ENCODE results near the gene SPINT1.

Gene SPINT1

GRCh38 chr15:40891810-40892446 lies 48.1 kb downstream of the SPINT1 start:
- DNase-seq (ENCODE audit: low read depth, low spot score): no peak

- DNase-seq (ENCODE audit: low read depth, low spot score): no peak
Observed at GRCh38 chr15:40892447-40893012, 48.7 kb downstream of the SPINT1 start.

GRCh38 chr15:40893019-40893670 lies 49.3 kb downstream of the SPINT1 start:
- no peak for DNase-seq (ENCODE audit: low read depth, low spot score)

DNA sequence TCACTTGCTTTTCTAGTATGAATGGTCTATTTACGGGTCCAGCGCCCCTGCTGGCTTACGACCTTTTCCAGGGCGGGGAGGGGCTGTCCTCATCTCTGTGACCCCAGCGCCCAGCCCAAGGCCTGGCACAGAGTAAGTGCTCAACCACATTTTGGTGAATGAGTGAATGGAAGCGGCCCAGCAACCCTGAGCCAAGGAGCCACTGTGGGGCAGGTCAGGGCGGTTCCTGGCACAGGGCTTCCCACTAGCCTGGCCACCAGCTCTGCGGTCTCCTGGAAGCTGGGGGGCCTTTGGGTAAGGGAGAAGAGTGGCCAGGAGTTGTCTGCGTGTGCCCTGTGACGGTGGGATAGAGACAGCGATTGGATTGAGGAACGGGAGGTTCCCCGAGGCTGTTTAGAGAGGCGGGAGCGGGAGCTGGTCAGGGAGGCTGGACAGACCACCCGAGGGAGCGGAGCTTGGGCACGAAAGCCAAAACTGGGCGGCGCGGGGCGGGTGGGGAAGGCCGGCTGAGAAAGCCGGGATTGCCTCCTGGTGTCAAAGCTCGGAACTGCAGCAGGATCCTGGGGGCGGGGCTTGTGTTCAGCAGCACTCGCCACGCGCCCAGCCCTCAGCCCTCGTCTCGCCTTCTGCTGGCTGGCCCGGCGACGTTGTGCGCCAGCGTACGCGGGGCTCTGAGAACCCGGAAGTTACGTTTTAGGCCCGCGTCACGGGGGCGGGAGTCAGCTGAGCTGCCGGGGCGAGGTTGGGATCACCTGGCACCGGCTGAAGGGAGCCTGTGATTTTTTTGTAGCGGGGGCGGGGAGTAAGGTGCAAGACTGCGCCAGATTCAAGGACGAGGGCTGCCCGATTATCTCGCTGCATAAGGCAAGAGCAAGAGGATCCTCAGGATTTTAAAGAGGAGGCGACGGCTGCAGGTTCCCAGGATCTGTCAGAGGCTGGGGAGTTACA lies 50.2 kb downstream of the SPINT1 start, which contains the start of gene VPS18:
VPS18 (plus strand) TSS at position 718 of the 948 bp plus-strand sequence. CDS start 319 bp downstream, outside the sequence.
- DNase-seq (ENCODE audit: low read depth, low spot score): peak; percentile 94

- DNase-seq (ENCODE audit: low read depth, low spot score): no peak
Observed at GRCh38 chr15:40894681-40895448, 51.0 kb downstream of the SPINT1 start.

GRCh38 chr15:40899536-40900207 lies 55.8 kb downstream of the SPINT1 start:
- no peak for DNase-seq (ENCODE audit: low read depth, low spot score)

DNA sequence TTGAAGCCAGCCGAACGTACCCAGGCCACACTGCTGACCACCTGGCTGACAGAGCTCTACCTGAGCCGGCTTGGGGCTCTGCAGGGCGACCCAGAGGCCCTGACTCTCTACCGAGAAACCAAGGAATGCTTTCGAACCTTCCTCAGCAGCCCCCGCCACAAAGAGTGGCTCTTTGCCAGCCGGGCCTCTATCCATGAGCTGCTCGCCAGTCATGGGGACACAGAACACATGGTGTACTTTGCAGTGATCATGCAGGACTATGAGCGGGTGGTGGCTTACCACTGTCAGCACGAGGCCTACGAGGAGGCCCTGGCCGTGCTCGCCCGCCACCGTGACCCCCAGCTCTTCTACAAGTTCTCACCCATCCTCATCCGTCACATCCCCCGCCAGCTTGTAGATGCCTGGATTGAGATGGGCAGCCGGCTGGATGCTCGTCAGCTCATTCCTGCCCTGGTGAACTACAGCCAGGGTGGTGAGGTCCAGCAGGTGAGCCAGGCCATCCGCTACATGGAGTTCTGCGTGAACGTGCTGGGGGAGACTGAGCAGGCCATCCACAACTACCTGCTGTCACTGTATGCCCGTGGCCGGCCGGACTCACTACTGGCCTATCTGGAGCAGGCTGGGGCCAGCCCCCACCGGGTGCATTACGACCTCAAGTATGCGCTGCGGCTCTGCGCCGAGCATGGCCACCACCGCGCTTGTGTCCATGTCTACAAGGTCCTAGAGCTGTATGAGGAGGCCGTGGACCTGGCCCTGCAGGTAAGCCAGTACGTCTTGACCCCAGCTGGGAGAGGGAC lies 56.6 kb downstream of the SPINT1 start:
- no peak for DNase-seq (ENCODE audit: low read depth, low spot score)

DNA sequence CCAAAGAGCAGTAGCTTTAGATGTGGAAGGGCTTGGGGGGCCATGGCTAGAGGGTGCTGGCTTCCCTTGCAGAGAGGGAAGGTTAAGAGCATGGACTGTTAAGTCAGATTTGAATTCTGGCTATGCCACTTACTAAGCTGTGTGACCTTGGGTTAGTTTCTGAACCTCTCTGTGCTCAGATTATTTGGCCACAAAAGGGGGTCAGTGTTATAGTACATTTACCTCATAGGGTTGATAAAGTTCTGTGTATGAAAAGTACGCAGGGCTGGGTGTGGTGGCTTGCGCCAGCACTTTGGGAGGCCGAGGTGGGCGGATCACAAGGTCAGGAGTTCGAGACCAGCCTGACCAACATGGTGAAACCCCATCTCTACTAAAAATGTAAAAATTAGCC lies 57.2 kb downstream of the SPINT1 start:
- no peak for DNase-seq (ENCODE audit: low read depth, low spot score)

- no peak for DNase-seq (ENCODE audit: low read depth, low spot score)
Observed at GRCh38 chr15:40902605-40903561, 59.0 kb downstream of the SPINT1 start.

GRCh38 chr15:40904552-40905201 lies 60.8 kb downstream of the SPINT1 start:
- no peak for DNase-seq (ENCODE audit: low read depth, low spot score)

DNA sequence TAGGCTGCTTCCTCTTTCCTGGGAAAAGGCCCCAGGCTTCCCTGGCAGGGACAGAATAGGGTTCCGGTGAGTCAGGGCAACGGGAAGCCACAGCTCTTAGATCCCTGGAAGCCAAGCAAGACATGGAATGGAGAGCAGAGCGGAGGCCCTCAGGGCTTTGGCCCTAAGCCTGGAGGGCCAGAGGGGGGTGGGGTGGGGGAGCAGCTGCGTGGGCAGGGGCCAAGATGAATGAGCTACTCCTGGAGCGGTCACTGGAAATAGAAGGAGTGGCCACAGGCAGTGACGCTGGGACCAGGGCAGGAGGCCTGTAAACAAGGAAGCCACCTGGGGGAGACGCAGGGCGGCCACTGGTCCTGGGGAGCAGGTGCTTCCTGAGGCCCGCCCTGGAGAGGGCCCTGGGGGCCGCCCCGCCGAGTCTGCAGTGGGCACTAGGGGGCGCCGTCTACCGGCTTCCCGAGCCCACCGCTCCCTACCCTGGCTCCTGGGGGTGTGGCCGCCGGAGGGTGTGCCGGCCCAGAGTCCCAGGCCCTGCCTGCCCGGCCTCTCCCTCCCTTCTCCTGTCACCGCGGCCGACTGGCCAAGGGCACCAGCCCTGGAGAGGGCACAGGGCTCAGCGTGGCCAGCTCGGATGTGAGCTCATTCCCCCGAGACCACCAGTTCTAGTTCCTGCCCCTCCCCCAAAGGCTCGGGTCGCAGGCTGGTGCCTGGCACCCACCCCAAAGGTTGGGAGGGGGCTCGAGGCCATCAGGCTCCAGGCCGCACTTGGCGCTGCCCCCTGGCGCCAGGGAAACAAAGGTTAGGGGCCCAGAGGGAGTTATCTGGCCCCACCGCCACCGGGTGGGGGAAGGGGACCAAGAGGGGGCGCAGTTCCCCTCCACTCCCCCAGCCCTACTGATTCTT lies 62.5 kb downstream of the SPINT1 start:
- DNase-seq (ENCODE audit: low read depth, low spot score): peak; percentile 46

DNA sequence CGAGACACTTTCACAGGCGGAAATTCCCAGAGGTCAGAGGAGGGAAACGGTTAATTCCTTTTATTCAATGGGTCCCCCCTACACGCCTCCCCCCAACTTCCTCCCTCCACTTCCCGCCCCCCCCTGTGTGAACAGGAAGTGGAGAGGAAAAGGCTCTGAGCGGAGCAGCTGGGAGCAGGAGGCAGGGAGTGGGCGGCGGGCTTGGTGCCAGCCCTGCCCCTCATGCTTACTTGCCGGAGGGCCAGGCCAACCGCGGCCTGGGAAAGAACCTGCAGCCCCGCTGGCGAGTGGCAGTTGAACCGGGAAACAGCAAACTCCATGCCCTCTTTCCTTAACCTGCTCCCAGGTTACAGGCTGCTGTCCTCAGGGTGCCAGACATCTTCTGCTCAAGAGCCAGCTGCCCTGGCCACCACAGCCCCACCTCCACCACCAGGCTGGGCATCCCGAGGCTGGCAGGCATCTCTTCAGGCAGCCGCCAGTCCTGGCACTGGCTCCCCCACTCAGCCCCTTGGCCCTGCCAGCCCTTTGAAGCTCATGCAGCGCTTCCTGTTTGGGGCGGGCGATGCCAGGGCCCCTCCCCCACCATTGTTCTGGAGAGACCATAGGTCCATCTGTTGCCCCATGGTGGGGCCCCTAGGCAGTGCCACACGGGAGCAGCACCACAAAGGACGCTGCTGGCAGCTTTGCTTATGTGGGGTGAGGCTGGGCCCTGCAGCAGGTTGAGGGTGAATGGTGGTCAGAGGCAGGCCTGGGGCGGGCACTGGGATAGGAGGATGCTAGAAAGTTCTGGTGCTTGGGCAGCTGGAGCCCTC lies 63.3 kb downstream of the SPINT1 start:
- DNase-seq (ENCODE audit: low read depth, low spot score): no peak
